GM18861 (cell line): ENCODE measurements around the gene DOK6.
"Not testable (repeated sequence)": the region's sequence is repeated elsewhere in the genome, so short reads cannot be mapped to it uniquely, and the experiment has no call there.

Experiments
- ATAC-seq: cut with Tn5 transposase; IDR thresholded peaks from one replicate; pipeline ENCODE4 v1.9.1; 2021; ENCODE audit not compliant: unreplicated experiment

Gene DOK6

DNA sequence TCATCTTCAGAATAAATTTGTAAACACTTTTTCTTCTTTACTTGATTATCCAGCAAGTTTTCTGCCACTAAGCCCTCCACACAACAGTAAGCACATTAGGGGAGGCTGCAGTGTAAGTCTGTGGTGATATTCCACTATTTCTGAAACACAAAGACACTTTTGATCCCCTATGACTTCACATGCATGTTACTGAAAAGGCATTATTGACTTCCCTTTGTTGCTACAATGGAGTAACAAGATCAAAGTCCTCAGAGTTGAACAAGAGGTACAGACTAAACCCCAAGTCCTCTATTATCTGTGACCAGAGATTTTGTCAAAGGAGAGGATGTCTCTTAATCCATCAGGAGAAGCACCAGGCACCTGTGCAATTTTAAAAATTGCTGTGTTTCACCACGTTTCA, 389.1 kb downstream of the DOK6 start:
- no peak for ATAC-seq

DNA sequence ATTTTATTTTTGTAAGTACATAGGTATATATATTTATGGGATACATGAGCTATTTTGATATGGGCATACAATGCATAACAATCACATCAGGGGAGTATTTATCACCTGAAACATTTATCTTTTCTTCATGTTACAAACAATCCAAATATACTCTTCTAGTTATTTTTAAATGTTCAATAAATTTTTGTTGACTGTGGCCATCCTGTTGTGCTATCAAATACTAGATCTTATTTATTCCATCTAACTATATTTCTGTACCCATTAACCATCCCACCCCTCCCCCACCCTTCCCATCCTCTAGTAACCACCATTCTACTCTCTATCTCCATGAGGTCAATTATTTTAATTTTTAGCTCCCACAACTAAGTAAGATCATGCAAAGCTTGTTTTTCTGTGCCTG, 390.0 kb downstream of the DOK6 start:
- ATAC-seq, result no peak

DNA sequence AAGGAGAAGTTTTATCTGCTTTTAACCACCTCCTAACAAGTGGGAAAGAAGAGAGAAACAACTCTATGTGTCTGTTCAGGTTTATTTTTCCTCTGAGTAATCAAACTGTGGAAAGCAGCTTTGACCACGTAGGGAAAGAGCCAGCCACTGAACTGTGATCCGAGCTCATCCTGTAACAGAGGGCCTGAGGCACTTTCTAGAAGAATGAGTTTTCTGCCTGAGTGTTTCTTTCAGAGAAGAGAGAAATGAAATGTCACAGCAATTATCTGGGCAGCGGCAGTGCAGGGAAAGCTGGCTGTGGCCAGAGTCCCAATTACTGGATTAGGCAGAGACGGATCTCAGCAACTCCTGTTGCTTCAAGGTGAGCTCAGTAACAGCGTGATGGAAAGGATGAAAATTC, 395.1 kb downstream of the DOK6 start:
- ATAC-seq, result no peak

DNA sequence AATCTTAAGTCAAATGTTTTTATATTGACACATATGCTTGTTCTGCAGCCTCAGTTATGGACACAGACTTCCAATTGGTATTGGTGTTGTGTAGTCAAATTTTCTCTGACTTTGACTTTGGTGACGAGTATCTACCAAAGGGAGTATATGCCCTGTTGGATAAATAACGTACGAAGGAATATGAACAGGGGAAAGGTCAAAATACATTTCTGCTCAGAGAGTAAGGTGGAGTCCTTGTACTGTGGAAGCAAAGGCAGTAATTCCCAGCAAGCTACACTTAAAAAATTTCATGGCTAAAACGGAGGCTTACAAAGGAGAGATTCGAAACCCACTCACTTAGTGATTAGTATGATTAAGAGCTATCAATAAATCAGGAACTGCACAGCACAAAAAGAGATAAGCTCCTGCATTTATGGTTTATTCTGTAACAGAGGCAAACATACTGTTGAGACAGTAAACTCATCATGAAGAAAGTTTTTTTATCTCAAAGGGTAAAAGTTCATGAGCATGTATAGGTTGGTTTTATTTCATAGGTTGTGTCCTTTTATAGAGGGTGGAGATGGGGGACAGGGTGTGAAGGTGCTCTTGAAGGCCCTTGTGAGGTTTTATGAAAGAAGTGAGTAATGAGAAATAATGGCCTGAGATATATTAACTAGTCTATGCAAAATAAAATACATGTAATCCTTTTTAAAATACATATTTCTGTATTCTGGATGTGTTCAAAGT, 404.3 kb downstream of the DOK6 start:
- no peak for ATAC-seq

DNA sequence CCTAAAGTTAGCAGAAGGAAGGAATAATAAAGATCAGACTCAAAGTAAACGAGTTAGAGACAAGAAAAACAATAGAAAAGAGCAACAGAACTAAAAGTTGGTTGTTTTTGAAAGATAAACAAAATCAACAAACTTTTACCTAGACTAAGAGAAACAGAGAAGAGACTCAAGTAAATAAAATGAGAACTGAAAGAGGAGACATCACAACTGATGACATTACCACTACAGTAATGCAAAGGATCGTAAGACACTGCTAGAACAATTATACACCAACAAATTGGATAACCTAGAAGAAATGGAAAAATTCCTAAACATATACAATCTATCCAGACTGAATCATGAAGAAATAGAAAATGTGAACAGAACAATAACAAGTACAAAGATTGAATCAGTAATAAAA, 407.7 kb downstream of the DOK6 start:
- no peak for ATAC-seq

DNA sequence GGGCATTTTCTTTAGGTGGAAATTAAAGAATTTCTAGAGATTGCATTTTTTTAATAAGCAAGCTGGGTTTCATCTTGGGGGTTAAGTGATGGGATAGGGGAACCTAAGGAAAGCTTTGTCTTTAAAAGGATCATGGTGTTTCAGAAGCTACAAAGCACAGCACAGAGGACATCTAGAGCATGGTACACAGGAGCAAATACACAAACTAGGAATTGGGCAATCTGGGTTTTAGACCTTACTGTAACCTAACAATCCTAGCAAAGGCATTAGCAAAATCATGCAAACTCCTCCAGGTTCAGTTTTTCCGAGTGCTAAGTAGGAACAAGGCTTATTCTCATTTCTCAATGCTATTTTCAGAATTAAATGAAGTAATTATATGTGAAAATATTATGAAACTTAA, 412.9 kb downstream of the DOK6 start:
- no peak for ATAC-seq

DNA sequence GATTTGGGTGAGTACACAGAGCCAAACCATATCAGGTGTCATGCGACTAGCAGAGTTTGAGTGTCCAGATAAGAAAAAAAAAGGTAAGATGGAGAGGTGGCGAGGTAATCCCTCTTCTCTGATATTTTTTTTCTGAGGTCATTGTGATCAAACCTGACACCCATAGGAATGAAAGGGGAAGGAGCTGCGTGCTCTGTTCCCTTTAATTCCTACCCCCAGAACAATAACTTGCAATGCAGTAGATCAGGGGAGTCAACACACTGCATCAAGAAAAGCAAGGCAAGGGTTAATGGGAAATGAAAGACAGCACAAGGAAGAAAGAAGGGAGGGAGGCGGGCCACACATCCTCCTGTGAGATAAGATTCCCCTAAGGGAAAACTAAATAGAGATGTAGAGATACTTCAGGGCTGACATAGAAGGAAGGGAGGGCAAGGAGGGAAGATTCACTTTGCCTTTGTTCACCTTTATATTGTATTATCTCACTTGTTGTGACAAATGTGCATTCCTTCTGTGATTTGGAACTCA, 414.2 kb downstream of the DOK6 start:
- no peak for ATAC-seq

DNA sequence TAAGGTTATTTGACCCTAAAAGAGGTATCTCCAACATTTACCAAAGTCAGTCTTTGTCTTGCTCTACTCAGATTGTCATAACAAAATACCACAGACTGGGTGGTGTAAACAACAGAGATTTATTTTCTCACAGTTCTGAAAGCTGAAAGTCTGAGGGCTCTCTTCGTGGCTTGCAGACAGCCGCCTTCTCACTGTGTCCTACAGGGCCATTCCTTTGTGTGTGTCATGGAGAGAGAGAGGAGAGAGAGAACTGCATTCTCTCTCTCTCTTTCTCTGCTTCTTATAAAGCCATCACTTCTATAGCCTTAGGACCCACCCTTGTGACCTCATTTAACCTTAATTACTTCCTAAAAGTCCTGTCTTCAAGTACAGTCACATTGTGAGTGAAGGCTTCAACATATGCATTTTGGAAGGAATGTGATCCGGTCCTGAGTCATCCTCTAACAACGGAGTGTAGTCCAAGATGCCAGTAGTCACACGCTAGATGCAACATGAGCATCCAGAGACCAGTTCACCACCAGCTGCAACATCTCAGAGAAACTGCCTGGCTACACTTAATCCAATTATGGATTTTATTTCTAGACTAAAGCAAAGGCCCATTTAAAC, 416.8 kb downstream of the DOK6 start:
- no peak for ATAC-seq

DNA sequence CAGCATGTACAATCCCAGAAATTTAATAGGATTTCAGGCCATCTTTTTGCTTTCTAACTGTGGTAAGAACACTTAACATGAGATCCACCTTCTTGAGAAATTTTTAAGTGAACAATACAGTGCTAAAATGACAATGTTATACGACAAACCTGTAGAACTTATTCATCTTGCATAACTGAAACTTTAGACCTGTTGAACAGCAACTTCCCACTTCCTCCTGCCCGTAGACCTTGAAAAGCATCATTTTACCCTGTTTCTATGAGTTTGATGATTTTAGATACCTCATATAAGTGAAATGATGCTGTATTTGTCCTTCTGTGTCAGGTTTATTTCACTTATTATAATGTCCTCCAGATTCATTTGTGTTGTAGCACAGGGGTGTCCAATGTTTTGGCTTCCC, 418.8 kb downstream of the DOK6 start:
- ATAC-seq, result no peak

DNA sequence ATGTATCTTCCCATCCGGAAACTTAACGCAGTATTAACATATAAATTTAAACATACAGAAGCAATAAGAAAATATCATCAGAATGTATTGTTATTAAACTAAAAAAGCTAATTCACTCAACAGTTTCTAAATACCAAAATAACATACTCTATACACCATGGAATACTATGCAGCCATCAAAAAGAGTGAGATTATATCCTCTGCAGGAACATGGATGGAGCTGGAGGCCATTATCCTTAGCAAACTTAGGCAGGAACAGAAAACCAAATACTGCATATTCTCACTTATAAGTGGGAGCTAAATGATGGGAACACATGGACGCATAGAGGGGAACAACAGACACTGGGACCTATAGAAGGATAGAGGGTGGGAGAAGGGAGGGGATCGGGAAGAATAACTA, 419.9 kb downstream of the DOK6 start:
- no peak for ATAC-seq

DNA sequence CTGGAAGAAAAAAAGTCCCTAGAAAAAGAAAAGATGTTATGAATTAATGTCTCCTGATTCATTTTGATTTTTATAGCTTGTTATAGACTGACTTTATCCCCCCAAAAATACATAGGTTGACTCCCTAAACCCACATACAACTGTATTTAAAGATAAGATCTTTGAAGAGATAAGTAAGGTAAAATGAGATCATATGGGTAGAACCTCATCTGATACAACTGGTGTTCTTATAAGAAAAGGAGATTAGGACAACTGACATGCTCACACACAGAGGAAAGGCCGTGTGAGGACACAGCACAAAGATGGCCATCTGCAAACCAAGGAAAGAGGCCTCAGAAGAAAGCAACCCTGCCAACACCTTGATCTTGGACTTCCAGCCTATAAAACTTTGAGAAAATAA, 429.5 kb downstream of the DOK6 start:
- ATAC-seq, result no peak

DNA sequence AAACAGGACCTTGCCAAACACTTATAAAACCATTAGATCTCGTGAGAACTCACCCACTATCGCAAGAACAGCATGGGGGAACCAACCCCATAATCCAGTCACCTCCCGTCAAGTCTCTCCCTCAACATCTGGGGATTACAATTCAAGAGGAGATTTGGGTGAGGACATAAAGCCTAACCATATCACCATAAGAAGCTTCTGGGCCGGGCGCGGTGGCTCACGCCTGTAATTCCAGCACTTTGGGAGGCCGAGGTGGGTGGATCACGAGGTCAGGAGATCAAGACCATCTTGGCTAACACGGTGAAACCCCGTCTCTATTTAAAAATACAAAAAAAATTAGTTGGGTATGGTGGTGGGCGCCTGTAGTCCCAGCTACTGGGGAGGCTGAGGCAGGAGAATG, 434.3 kb downstream of the DOK6 start:
- ATAC-seq, result not testable (repeated sequence)

DNA sequence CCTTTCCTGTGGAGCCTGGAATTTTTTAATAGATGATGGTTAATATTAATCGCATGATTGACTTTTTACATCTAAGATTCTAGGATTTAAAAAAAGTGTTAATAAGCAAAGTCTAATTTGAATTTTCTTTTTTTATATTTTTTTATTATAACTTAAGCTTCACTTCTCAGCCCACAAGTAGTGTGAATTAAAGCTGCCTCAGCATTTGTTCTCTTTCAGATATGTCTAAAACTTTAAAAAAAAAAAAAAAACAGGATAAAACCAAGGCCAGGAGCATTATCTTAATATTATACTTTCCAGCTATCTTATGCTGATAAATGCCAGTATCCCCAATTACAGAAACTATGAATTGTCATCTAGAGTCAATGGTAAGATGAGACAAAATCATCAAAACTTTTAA, 437.3 kb downstream of the DOK6 start:
- ATAC-seq, result no peak

DNA sequence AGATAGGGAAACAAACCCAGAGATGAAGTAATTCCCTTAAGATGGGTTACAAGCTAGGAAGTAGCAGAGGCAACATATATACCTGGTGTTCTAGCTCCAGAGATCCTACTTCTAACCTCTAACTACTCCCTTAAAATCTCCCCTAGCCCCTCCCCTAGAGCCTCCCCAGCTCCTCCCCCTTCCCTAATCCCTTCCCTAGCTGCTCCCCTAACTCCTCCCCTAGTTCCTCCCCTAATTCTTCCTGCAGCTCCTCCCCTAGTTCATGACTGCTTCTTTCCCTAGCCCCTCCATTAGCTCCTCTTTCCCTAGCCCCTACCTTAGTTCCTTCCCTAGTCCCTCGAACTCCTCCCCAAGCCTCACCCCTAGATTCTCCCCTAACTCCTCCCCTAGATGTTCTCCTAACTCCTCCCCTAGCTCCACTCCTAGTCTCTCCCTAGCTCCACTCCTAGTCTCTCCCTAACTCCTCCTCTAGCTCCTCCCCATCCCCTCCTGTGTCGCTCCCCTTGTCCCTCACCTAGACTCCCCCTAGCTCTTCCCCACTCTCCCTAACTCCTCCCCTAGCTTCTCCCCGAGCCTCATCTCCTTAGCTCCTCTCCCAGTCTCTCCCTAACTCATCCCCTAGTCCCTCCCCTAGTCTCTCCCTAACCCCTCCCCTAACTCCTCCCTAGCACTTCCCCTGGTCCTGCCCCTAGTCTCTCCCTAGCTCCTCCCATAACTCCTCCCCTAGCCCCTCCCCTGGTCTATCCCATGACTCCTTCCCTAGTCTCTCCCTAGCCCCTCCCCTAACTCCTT, 438.1 kb downstream of the DOK6 start:
- ATAC-seq, result no peak

DNA sequence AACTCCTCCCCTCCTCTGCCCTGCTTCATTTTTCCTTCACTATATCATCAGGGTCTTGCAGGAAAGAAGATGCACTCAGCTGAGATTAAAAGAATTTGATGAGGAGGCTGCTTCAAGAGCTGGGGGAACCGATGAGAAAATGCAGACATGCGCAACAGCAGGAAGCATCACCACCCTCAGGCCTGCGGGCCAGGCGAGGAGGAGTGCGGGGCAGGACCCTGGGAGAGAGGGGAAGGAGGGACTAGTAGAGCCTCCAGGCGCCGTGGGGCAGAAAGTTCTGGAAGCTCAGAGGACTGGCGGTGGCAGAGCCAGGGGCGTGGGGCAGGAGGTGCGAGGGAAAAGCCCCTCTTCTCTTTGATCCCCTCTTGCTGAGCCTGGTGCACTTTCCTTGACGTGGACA, 438.8 kb downstream of the DOK6 start:
- no peak for ATAC-seq

DNA sequence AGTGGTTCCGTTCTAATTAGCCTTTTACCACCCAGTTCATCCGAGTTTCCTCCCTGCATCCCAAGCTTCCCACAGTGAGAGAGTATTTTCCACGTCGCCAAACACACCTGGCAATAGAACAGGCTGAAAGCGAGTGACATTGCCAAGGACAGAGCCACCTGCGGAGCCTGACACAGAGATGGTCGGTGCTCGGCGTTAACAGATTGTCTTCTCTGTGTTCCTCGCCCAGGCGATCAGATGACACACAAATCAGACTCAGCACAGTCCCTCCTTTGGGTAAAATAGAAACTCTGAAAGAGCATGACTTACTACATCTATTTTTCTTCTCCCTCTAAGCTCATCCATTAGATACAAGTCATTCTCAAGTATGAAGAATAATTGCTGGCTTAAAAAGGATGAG, 439.3 kb downstream of the DOK6 start:
- no peak for ATAC-seq

DNA sequence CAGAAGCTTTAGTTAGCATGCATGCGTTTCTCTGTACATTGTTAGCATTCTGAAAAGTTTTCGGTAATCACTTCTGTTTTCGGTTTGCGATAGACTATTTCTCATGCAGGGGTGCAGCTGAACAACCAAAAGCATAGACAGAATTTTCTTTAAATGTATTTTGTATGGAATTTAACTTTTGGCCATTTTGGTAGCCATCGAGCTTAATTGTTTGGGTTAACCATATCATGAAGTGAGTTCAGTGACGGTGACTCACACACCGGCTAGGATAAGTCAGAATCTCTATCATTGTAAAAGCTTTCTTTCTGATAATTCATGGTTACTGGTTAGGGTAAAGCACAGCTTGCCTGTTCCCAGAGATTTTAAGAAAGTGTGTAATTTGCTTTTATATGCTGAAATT, 439.8 kb downstream of the DOK6 start:
- no peak for ATAC-seq

DNA sequence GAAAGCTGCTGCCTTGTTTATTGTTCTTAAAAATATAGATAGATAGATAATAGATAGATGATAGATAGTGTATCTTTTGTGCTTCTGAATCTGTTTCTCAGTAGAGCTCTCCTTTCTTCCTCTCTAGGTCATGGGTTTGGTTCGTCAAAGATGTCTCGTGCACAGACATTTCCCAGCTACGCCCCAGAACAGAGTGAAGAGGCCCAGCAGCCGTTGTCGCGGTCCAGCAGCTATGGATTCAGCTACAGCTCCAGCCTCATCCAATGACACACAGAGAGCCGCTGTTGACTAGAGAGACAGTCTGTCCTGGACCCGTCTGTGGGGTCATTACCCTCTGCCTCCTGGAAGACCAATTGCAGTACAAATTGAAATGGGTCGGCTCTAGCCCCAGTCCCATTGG, 440.4 kb downstream of the DOK6 start:
- no peak for ATAC-seq

DNA sequence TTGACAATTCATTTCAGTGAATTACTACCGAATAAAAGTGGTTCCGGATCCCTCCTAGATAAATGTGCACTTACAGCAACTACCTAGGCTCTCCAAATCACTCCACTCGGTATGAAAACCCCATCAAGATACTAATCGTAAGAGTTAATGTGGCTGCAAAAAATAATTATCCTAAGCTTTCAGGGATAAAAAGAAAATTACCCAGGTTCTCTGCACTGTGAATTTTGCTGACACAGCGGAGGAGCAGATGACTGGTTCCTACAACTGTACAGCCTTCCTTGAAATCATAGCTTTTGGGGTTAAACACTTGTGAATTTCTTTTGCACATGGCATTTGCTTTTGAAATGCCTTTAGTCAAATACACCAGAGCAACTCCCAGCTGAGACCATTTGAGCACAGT, 442.3 kb downstream of the DOK6 start:
- no peak for ATAC-seq

DNA sequence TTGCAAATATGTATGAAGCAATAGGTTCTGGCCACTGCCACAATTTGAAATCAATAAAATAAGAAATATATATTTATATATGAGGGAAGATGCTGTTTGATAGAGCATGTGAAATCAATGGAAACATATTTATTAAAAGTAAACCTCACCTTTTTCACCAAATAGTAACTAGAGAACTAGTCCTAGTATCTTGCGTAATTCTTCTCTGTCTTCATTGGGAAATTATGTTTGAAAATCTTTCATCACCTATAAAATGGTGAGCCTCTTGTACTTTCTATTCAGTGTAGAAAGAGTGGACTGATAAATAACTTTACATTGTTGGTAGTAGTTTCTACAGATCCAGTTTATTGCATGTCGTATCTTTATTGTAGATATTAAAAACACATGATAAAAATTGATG, 444.0 kb downstream of the DOK6 start:
- no peak for ATAC-seq

DNA sequence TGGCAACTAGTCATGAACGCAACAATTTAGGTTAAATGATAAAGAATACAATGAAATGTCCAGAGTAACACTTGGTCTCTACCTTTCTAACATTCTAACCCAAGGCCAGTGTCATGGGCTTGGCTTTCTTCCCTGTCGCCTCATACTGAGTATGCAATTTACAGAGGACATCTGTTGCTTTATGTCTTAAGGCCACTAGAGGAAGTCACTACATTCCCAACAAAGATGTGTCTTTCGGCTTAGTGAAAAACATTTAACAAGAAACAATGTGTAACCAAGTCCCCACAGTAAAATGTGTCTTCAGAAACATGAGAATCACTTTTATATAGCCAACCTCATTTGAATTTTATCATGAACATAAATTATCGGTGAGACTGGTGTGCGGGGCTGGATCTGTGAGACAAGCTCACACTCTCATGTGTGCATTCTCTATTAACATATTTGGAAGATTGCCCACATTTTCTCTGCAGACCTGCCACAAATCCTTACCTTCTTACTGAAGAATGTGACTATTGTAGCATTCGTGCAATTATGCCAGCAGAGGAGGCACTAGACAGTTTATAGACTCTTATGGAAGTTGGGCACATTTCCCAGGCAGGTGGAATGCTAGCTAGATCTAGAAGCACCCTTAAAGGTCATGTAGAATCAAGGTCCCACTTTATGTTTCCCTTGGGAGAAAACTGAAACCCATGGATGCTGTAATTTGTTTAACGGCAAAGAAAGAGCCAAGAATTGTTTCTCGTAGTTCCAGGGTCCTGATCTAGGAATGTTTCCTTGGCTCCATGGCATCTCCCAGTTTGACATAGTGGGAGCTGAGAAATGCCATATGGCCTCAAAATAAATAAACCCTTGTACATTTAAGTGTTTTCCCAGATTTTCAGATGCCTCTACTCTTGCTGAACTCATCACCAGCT, 445.2 kb downstream of the DOK6 start:
- no peak for ATAC-seq
